Measurements from ENCODE around the gene RND2. TPM values are rescaled to one million over a fixed set of nuclear protein-coding genes. Genes with fewer than 3 reads are reported as not detected.
"Not testable (repeated sequence)": the region's sequence is repeated elsewhere in the genome, so short reads cannot be mapped to it uniquely, and the experiment has no call there.

The RND2 gene
- total RNA-seq, 5 donors from 2014 or later (not counting 1 experiment from before 2014, with no cell fraction given): 0.08 to 0.64 (median 0.32) TPM

- no peak for ATAC-seq (replicated peaks in 1 of 4)
- Histone ChIP-seq H3K4me1 (ENCODE audit: control insufficient read depth in 1 of 2, extremely low read depth in 1 of 2, insufficient read depth in 2 of 2, low read length in 2 of 2) (no peaks in the 10 kb centered on the region), H3K36me3 (ENCODE audit: control insufficient read depth in 2 of 2, extremely low read depth in 1 of 2, insufficient read depth in 1 of 2, low read length in 1 of 2) (no peaks in the 10 kb centered on the region), H3K9me3 (no peaks in the 10 kb centered on the region), H3K27me3 (replicated peaks in 1 of 2; ENCODE audit: control insufficient read depth in 2 of 2, extremely low read depth in 1 of 2, insufficient read depth in 2 of 2, low read length in 1 of 2) (no peaks in the 10 kb centered on the region), H3K4me3 (ENCODE audit: control insufficient read depth in 1 of 2, extremely low read depth in 1 of 2, low read length in 1 of 2) (no peak overlapping the region), H3K27ac (ENCODE audit: low read length) (no peak overlapping the region)
- H3K27me3 Mint-ChIP-seq: no peaks in the 10 kb centered on the region
- CTCF ChIA-PET: no interaction called here
- H3K4me3 Mint-ChIP-seq: no peak overlapping the region
- WGBS (ENCODE audit: insufficient coverage): 100% methylated on average over 1 of the region's 2 CpGs
- POLR2A ChIA-PET: no interaction called here
- no peak for DNase-seq
- H3K4me1 Mint-ChIP-seq: no peaks in the 10 kb centered on the region
- no peaks in the 10 kb centered on the region for H3K9me3 Mint-ChIP-seq
- no peak overlapping the region for H3K27ac Mint-ChIP-seq
- H3K36me3 Mint-ChIP-seq: no peaks in the 10 kb centered on the region
Observed at GRCh38 chr17:43040655-43041054, 15.6 kb downstream of the RND2 start.

GRCh38 chr17:43042025-43042628 lies 17.1 kb downstream of the RND2 start:
- no peaks in the 10 kb centered on the region for H3K9me3 Mint-ChIP-seq
- ChIA-PET POLR2A (no interaction called here), CTCF (no interaction called here)
- H3K27ac Mint-ChIP-seq: no peak overlapping the region
- no peaks in the 10 kb centered on the region for H3K36me3 ChIP-seq (ENCODE audit: control insufficient read depth in 2 of 2, extremely low read depth in 1 of 2, insufficient read depth in 1 of 2, low read length in 1 of 2)
- no peak for ATAC-seq (replicated peaks in 1 of 4)
- no peaks in the 10 kb centered on the region for H3K27me3 ChIP-seq (replicated peaks in 1 of 2; ENCODE audit: control insufficient read depth in 2 of 2, extremely low read depth in 1 of 2, insufficient read depth in 2 of 2, low read length in 1 of 2)
- H3K4me3 ChIP-seq (ENCODE audit: control insufficient read depth in 1 of 2, extremely low read depth in 1 of 2, low read length in 1 of 2): no peak overlapping the region
- no peak overlapping the region for H3K4me3 Mint-ChIP-seq
- H3K27ac ChIP-seq (ENCODE audit: low read length): no peak overlapping the region
- H3K27me3 Mint-ChIP-seq: no peaks in the 10 kb centered on the region
- DNase-seq: no peak
- no peaks in the 10 kb centered on the region for H3K36me3 Mint-ChIP-seq
- no peaks in the 10 kb centered on the region for H3K4me1 ChIP-seq (ENCODE audit: control insufficient read depth in 1 of 2, extremely low read depth in 1 of 2, insufficient read depth in 2 of 2, low read length in 2 of 2)
- H3K4me1 Mint-ChIP-seq: no peaks in the 10 kb centered on the region
- H3K9me3 ChIP-seq: no peaks in the 10 kb centered on the region
- 100% methylated on average over 3 of the region's 5 CpGs for WGBS (ENCODE audit: insufficient coverage)

GRCh38 chr17:43043307-43043706 lies 18.3 kb downstream of the RND2 start:
- no peaks in the 10 kb centered on the region for H3K9me3 Mint-ChIP-seq
- no peaks in the 10 kb centered on the region for H3K4me1 Mint-ChIP-seq
- POLR2A ChIA-PET: no interaction called here
- Histone ChIP-seq H3K4me1 (ENCODE audit: control insufficient read depth in 1 of 2, extremely low read depth in 1 of 2, insufficient read depth in 2 of 2, low read length in 2 of 2) (no peaks in the 10 kb centered on the region), H3K36me3 (ENCODE audit: control insufficient read depth in 2 of 2, extremely low read depth in 1 of 2, insufficient read depth in 1 of 2, low read length in 1 of 2) (no peaks in the 10 kb centered on the region), H3K9me3 (no peaks in the 10 kb centered on the region), H3K4me3 (ENCODE audit: control insufficient read depth in 1 of 2, extremely low read depth in 1 of 2, low read length in 1 of 2) (no peak overlapping the region), H3K27ac (ENCODE audit: low read length) (no peak overlapping the region), H3K27me3 (replicated peaks in 1 of 2; ENCODE audit: control insufficient read depth in 2 of 2, extremely low read depth in 1 of 2, insufficient read depth in 2 of 2, low read length in 1 of 2) (no peaks in the 10 kb centered on the region)
- CTCF ChIA-PET: no interaction called here
- no peaks in the 10 kb centered on the region for H3K36me3 Mint-ChIP-seq
- H3K27me3 Mint-ChIP-seq: no peaks in the 10 kb centered on the region
- H3K27ac Mint-ChIP-seq: no peak overlapping the region
- DNase-seq (no peak), ATAC-seq (replicated peaks in 1 of 4) (no peak)
- no peak overlapping the region for H3K4me3 Mint-ChIP-seq

- Mint-ChIP-seq H3K4me3 (no peak overlapping the region), H3K9me3 (no peaks in the 10 kb centered on the region), H3K4me1 (no peaks in the 10 kb centered on the region), H3K36me3 (no peaks in the 10 kb centered on the region), H3K27me3 (no peaks in the 10 kb centered on the region), H3K27ac (no peak overlapping the region)
- Histone ChIP-seq H3K4me1 (ENCODE audit: control insufficient read depth in 1 of 2, extremely low read depth in 1 of 2, insufficient read depth in 2 of 2, low read length in 2 of 2) (no peaks in the 10 kb centered on the region), H3K9me3 (no peaks in the 10 kb centered on the region), H3K36me3 (ENCODE audit: control insufficient read depth in 2 of 2, extremely low read depth in 1 of 2, insufficient read depth in 1 of 2, low read length in 1 of 2) (no peaks in the 10 kb centered on the region), H3K27ac (ENCODE audit: low read length) (no peak overlapping the region), H3K27me3 (replicated peaks in 1 of 2; ENCODE audit: control insufficient read depth in 2 of 2, extremely low read depth in 1 of 2, insufficient read depth in 2 of 2, low read length in 1 of 2) (no peaks in the 10 kb centered on the region), H3K4me3 (ENCODE audit: control insufficient read depth in 1 of 2, extremely low read depth in 1 of 2, low read length in 1 of 2) (no peak overlapping the region)
- WGBS (ENCODE audit: insufficient coverage): no CpG with 5 or more reads among the region's 4 CpGs
- no peak for DNase-seq
- POLR2A ChIA-PET: no interaction called here
- ATAC-seq (replicated peaks in 1 of 4): no peak
- CTCF ChIA-PET: interaction anchor here in 1 of 2 donors (0.7 kb wide), 2 partner anchors 125 to 1922 kb away, joined by 3 to 6 read pairs; no protein-coding TSS in a partner anchor
Observed at GRCh38 chr17:43044024-43044423, 19.0 kb downstream of the RND2 start.

- H3K9me3 Mint-ChIP-seq: no peaks in the 10 kb centered on the region
- H3K27ac Mint-ChIP-seq: no peak overlapping the region
- H3K27me3 ChIP-seq (replicated peaks in 1 of 2; ENCODE audit: control insufficient read depth in 2 of 2, extremely low read depth in 1 of 2, insufficient read depth in 2 of 2, low read length in 1 of 2): no peaks in the 10 kb centered on the region
- CTCF ChIA-PET: no interaction called here
- DNase-seq (no peak), ATAC-seq (replicated peaks in 1 of 4) (no peak)
- H3K9me3 ChIP-seq: no peaks in the 10 kb centered on the region
- no peaks in the 10 kb centered on the region for H3K4me1 Mint-ChIP-seq
- WGBS (ENCODE audit: insufficient coverage): no CpG with 5 or more reads among the region's 1 CpG
- H3K4me3 Mint-ChIP-seq: no peak overlapping the region
- POLR2A ChIA-PET: no interaction called here
- no peaks in the 10 kb centered on the region for H3K36me3 ChIP-seq (ENCODE audit: control insufficient read depth in 2 of 2, extremely low read depth in 1 of 2, insufficient read depth in 1 of 2, low read length in 1 of 2)
- H3K27ac ChIP-seq (ENCODE audit: low read length): no peak overlapping the region
- no peaks in the 10 kb centered on the region for H3K4me1 ChIP-seq (ENCODE audit: control insufficient read depth in 1 of 2, extremely low read depth in 1 of 2, insufficient read depth in 2 of 2, low read length in 2 of 2)
- no peaks in the 10 kb centered on the region for H3K36me3 Mint-ChIP-seq
- H3K27me3 Mint-ChIP-seq: no peaks in the 10 kb centered on the region
- no peak overlapping the region for H3K4me3 ChIP-seq (ENCODE audit: control insufficient read depth in 1 of 2, extremely low read depth in 1 of 2, low read length in 1 of 2)
Observed at GRCh38 chr17:43051969-43052368, 26.9 kb downstream of the RND2 start.

- H3K9me3 Mint-ChIP-seq; H3K27me3 ChIP-seq (replicated peaks in 1 of 2; ENCODE audit: control insufficient read depth in 2 of 2, extremely low read depth in 1 of 2, insufficient read depth in 2 of 2, low read length in 1 of 2); H3K27ac Mint-ChIP-seq; H3K4me1 Mint-ChIP-seq; H3K27me3 Mint-ChIP-seq; H3K4me1 ChIP-seq (ENCODE audit: control insufficient read depth in 1 of 2, extremely low read depth in 1 of 2, insufficient read depth in 2 of 2, low read length in 2 of 2); H3K36me3 Mint-ChIP-seq; H3K4me3 ChIP-seq (ENCODE audit: control insufficient read depth in 1 of 2, extremely low read depth in 1 of 2, low read length in 1 of 2); H3K9me3 ChIP-seq; CTCF ChIA-PET; ATAC-seq (replicated peaks in 1 of 4); H3K36me3 ChIP-seq (ENCODE audit: control insufficient read depth in 2 of 2, extremely low read depth in 1 of 2, insufficient read depth in 1 of 2, low read length in 1 of 2); DNase-seq; POLR2A ChIA-PET; H3K4me3 Mint-ChIP-seq; H3K27ac ChIP-seq (ENCODE audit: low read length): not testable (repeated sequence)
- WGBS (ENCODE audit: insufficient coverage): 100% methylated on average over 4 of the region's 7 CpGs
Observed at GRCh38 chr17:43053008-43053407, 28.0 kb downstream of the RND2 start.

- no peak overlapping the region for H3K4me3 Mint-ChIP-seq
- CTCF ChIA-PET: interaction anchor here in 1 of 2 donors (0.5 kb wide), 1 partner anchor 339 kb away, joined by 3 read pairs; no protein-coding TSS in a partner anchor
- H3K4me1 Mint-ChIP-seq: no peaks in the 10 kb centered on the region
Observed at GRCh38 chr17:43056051-43056450, 31.0 kb downstream of the RND2 start.

More at GRCh38 chr17:43056051-43056450, 31.0 kb downstream of the RND2 start:
- H3K9me3 Mint-ChIP-seq: no peaks in the 10 kb centered on the region
- no peak for ATAC-seq (replicated peaks in 1 of 4)
- Histone ChIP-seq H3K36me3 (ENCODE audit: control insufficient read depth in 2 of 2, extremely low read depth in 1 of 2, insufficient read depth in 1 of 2, low read length in 1 of 2) (no peaks in the 10 kb centered on the region), H3K27me3 (replicated peaks in 1 of 2; ENCODE audit: control insufficient read depth in 2 of 2, extremely low read depth in 1 of 2, insufficient read depth in 2 of 2, low read length in 1 of 2) (no peaks in the 10 kb centered on the region), H3K4me3 (ENCODE audit: control insufficient read depth in 1 of 2, extremely low read depth in 1 of 2, low read length in 1 of 2) (no peak overlapping the region), H3K27ac (ENCODE audit: low read length) (no peak overlapping the region), H3K4me1 (ENCODE audit: control insufficient read depth in 1 of 2, extremely low read depth in 1 of 2, insufficient read depth in 2 of 2, low read length in 2 of 2) (no peaks in the 10 kb centered on the region), H3K9me3 (no peaks in the 10 kb centered on the region)
- no peaks in the 10 kb centered on the region for H3K36me3 Mint-ChIP-seq
- 100% methylated on average over 4 of the region's 7 CpGs for WGBS (ENCODE audit: insufficient coverage)
- POLR2A ChIA-PET: interaction anchor here in 1 of 2 donors (0.6 kb wide), 1 partner anchor 42 kb away, joined by 7 read pairs; no protein-coding TSS in a partner anchor
- no peak for DNase-seq
- no peaks in the 10 kb centered on the region for H3K27me3 Mint-ChIP-seq
- H3K27ac Mint-ChIP-seq: no peak overlapping the region

All from T-cell (primary cell).